DMS53 treated with DMSO at 0.1 percent for 48 hours (cell line): ENCODE measurements around the gene LRRC15.

Experiments used
- DNase-seq: peaks from one replicate; lab custom pipeline; 2025; ENCODE audit not compliant: unreplicated experiment; lab: John Stamatoyannopoulos, UW

LRRC15 gene

GRCh38 chr3:194369522-194370279 lies at the start of gene LRRC15:
Gene LRRC15, minus strand, starts transcription at chr3:194369743. Its CDS starts 8,700 bp downstream, at chr3:194361043.
- peak; percentile 2 for DNase-seq

GRCh38 chr3:194418671-194419070 lies 49.1 kb upstream of the LRRC15 start:
- no peak for DNase-seq

DNA sequence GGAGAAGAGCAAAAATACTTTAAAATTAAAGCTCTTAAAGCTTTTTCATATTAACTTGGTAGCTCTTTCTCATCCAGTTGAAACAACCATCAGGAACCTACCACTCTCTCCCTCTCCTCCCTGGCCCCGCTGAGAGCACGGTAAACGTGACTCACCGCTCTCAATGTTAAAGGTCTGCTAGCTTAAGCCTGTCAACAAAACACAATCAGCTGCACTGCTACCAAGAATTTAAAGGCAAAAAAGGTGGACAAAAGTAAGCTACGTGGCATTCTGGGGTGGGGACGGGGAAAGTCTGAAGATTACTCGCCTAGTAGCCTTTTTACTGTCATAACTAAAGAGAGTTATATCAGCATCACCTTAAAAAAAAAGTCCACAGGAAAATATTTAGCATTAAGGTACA lies 37.9 kb upstream of the LRRC15 start:
- DNase-seq: peak; percentile 46

DNA sequence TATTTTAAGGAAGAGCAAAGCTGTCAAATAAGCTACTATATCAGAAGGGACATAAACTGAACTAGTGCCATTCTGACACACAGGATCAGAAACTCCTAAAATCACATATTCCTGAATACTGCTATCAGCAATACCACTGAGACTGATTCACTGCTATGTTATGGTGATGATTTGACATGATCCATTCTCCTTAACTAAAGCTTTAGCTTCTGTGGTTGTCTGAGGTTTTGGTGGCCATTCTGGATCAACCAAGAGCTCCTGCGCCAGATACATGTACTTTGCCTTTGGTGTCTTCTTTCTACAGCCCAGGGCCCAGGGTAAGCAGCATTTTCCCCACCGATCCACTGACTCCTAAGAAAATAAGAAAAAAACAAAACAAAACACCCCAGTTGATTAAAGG lies 36.2 kb upstream of the LRRC15 start:
- no peak for DNase-seq

DNA sequence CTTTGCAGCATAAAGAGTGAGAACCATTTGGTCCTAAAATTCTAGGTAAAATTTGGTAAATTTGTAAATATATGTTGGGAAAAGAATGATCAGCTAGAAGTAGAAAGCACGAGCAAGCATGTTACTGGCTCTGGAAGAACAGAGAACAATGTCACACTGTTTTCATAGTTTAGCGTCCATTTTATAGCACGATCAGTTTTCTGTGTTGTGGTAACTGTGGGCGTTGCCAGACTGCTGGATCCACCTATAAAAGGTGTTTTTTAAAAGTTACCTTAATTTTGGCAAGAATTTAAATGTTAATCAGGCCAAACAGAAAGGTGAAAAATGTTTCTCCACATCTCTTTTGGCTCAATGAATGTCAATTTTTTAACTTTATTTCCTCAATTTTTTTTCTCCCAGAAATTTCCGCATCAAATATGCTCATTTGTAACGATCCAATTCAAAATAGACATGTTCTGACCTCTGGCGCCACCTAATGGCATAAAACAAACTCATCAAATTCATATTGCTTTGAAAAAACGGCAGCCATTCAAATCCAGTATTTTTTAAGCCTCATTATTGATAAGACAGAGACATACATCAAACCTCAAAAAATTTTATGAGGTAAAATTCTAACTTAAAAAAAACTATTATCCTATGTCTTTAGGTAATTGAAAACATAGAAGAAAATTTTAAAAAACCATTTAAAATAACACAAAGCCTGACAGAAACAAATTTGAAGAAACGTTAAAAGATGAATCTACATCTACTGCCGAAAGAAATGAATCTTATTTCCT lies 35.0 kb upstream of the LRRC15 start:
- peak; percentile 30 for DNase-seq

DNA sequence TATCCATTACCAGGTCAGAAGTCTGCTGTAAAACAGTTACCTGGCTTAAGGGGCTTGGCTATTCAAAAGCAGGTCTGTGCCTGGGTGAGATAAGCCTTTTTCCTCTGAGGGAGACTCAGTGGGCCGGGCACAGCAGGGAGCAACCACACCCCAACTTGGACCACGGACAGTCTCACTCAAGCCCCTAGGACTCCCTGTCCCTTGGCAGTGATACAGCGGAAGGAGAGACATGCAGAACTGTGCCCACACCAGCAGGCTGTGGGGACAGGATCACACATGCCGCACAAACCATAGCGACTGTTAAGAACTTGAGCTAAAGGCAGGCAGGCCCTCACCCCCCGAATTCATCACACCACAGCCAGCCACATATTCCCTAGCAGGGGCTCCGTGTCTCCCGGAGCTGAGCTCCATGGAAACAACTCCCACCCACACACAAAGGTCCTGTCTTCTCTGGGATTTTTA lies 32.4 kb upstream of the LRRC15 start:
- no peak for DNase-seq

DNA sequence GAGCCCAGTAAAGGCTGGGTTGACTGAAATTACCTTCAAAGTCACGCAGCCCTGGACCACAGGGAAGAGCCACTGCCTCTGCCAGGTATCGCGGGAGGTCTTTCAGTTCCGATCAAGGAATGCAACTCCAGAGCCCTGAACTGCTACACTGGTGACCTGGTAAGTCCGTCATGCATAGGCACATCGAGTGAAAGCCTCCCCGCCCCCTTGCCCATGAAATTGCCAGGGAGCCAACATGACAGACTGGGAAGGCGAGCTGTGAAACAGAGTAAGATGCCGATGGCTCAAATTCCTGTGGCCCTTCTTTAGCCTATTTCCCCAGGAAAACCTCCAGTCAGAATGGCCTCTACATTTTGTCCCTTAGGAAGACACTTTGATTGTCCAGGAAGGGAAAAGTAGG lies 31.8 kb upstream of the LRRC15 start:
- no peak for DNase-seq

GRCh38 chr3:194399874-194400411 lies 30.4 kb upstream of the LRRC15 start:
- DNase-seq: peak; percentile 8

DNA sequence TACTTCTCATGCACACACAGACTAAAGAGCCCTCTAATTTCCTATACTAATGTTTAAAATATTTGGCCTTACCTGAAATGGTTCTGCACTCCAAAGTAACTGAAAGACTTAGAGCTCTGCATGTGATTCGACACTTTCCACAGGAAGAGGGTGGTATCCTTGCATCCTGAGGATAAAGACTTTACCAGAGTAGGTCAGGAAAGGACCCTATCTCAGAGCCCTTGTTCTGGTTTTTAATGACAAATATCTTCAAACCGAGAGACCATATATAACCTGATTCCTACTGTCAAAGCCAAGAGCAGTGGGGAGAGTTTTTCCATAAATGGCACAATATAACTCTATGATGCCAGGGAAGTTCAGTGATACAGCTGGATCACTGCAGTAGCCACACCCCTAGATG lies 29.6 kb upstream of the LRRC15 start, which contains the start of gene GP5:
Gene GP5, minus strand, starts transcription at position 101 of the 400 bp plus-strand sequence. CDS start 984 bp downstream, outside the sequence.
- DNase-seq: no peak

DNA sequence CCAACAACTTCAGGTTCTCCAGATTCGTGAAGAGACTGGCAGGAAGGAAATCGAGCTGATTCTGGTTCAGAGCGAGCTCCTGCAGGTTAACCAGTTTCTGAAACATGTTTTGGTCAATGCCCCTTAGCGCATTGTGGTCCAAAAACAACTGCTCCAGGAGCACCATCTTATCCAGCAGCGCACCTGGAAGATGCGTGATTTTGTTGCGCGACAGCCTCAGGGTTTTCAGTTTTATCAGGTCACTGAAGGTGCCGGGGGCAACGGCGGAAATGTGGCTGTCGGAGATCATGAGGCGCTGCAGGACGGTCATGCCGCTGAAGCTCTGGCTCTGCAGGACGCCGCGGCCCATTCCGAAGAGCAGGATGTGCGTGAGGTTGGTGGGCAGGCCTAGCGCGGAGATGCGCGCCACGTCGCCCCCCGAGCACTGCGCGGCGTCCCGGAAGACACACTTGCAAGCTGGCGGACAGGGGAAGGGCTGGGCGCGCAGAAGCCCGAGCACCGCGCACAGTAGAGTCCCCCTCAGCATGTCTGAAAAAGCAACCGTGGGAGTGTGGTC lies 28.3 kb upstream of the LRRC15 start:
- DNase-seq: no peak

GRCh38 chr3:194396859-194397756 lies 27.6 kb upstream of the LRRC15 start:
- peak; percentile 6 for DNase-seq

DNA sequence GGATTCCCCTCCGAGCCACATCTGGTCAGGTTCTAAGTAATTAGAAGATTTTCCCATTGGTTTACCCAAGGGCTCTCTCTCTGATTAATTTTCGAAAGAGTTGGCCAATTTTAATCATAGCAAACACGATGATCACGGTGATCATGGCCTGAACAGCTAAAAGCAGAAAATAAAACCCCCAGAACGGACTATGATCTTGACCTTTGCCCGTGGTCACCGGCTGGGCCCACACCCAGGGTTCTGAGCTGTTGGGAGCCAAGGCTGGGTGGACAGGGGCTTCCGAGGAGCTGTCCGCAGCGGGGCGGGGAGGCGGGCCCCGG lies 27.0 kb upstream of the LRRC15 start:
- DNase-seq: no peak

GRCh38 chr3:194395778-194396538 lies 26.4 kb upstream of the LRRC15 start:
- DNase-seq: no peak

- DNase-seq: no peak
Observed at GRCh38 chr3:194395212-194395611, 25.7 kb upstream of the LRRC15 start.

GRCh38 chr3:194392576-194392975 lies 23.0 kb upstream of the LRRC15 start:
- DNase-seq: no peak

- DNase-seq: no peak
Observed at GRCh38 chr3:194390835-194391234, 21.3 kb upstream of the LRRC15 start.

GRCh38 chr3:194389269-194389668 lies 19.7 kb upstream of the LRRC15 start:
- DNase-seq: no peak

- no peak for DNase-seq
Observed at GRCh38 chr3:194387926-194388418, 18.4 kb upstream of the LRRC15 start.

GRCh38 chr3:194387276-194387675 lies 17.7 kb upstream of the LRRC15 start:
- no peak for DNase-seq

GRCh38 chr3:194386648-194387047 lies 17.1 kb upstream of the LRRC15 start:
- DNase-seq: peak; percentile 64
